ENCODE measurements around the gene ISYNA1.

- TF ChIP-seq POLR2A (IDR thresholded peaks at IDR 0.05; ENCODE audit: low read depth), result no peak
- no peak for TF ChIP-seq EP300 (IDR thresholded peaks at IDR 0.05)
- no peak for TF ChIP-seq CTCF (IDR thresholded peaks at IDR 0.05)
Measured at GRCh38 chr19:18396471-18397241, 41.3 kb downstream of the ISYNA1 start.

All from esophagus muscularis mucosa (tissue), 4 donors.